HL-60/S4 treated with retinoic acid at 250 ng/mL for 4 days and 3 days (cell line): Measurements from ENCODE around the gene PPP1R27.

Experiments used
- in situ Hi-C: fragments of 300-500 bp; cut with MboI; formaldehyde crosslinking; loops from 2 replicates; pipeline ENCODE4 v1.7.0; 2022; ENCODE audit warnings: low sequenced_read_pairs

The PPP1R27 gene

GRCh38 chr17:81822996-81823819 is 11.6 kb downstream of the PPP1R27 start:
- in situ Hi-C loops: no loop called here

- in situ Hi-C loops: no loop called here
These were observed 12.6 kb downstream of the PPP1R27 start for GRCh38 chr17:81822312-81822637.

- in situ Hi-C loops: no loop called here
These were observed 13.1 kb downstream of the PPP1R27 start for GRCh38 chr17:81821603-81822311.

- in situ Hi-C loops: no loop called here
These were observed 13.7 kb downstream of the PPP1R27 start for GRCh38 chr17:81821147-81821546.

- in situ Hi-C loops: no loop called here
These were observed 15.1 kb downstream of the PPP1R27 start for GRCh38 chr17:81819708-81820107.

- in situ Hi-C loops: no loop called here
These were observed 17.1 kb downstream of the PPP1R27 start for GRCh38 chr17:81817758-81818147.

- in situ Hi-C loops: no loop called here
These were observed 19.2 kb downstream of the PPP1R27 start for GRCh38 chr17:81815646-81815986.

GRCh38 chr17:81814748-81815645 is 19.9 kb downstream of the PPP1R27 start:
- in situ Hi-C loops: no loop called here

- in situ Hi-C loops: no loop called here
These were observed 20.8 kb downstream of the PPP1R27 start for GRCh38 chr17:81813861-81814683.

GRCh38 chr17:81813371-81813684 is 21.5 kb downstream of the PPP1R27 start:
- in situ Hi-C loops: no loop called here

- in situ Hi-C loops: no loop called here
These were observed 22.1 kb downstream of the PPP1R27 start for GRCh38 chr17:81812571-81813370.

- in situ Hi-C loops: no loop called here
These were observed 22.9 kb downstream of the PPP1R27 start for GRCh38 chr17:81811705-81812570.

- in situ Hi-C loops: no loop called here
These were observed 23.8 kb downstream of the PPP1R27 start for GRCh38 chr17:81810892-81811704.

- in situ Hi-C loops: no loop called here
These were observed 24.4 kb downstream of the PPP1R27 start for GRCh38 chr17:81810476-81810875.

GRCh38 chr17:81809556-81809998 is 25.3 kb downstream of the PPP1R27 start:
- in situ Hi-C loops: no loop called here

- in situ Hi-C loops: no loop called here
These were observed 25.9 kb downstream of the PPP1R27 start for GRCh38 chr17:81808778-81809555.

GRCh38 chr17:81807839-81808238 is 27.0 kb downstream of the PPP1R27 start:
- in situ Hi-C loops: no loop called here
